Measurements from ENCODE around the gene TRAPPC8. TPM values are rescaled to one million over a fixed set of nuclear protein-coding genes. Genes with fewer than 3 reads are reported as not detected.

Gene TRAPPC8
- polyA plus RNA-seq, 1 donor from 2014 or later, result 57.8 TPM

- H3K4me2 ChIP-seq (ENCODE audit: low read length), result no peak overlapping the region
- no peak overlapping the region for H3K27ac ChIP-seq (ENCODE audit: low read length)
Measured at GRCh38 chr18:31983976-31984375, 41.0 kb upstream of the TRAPPC8 start.

GRCh38 chr18:31983020-31983419 lies 40.1 kb upstream of the TRAPPC8 start:
- Histone ChIP-seq H3K27me3 (ENCODE audit: insufficient read depth, low read depth, low read length) (no peaks in the 10 kb centered on the region), H3K36me3 (ENCODE audit: insufficient read depth, low read length) (no peaks in the 10 kb centered on the region), H3K27ac (ENCODE audit: low read length) (no peak overlapping the region), H3K9ac (ENCODE audit: low read length) (no peak overlapping the region), H4K20me1 (ENCODE audit: insufficient read depth) (no peaks in the 10 kb centered on the region), H3F3A (ENCODE audit: insufficient read depth, low read length, poor library complexity, severe bottlenecking) (no peaks in the 10 kb centered on the region), H3K4me2 (ENCODE audit: low read length) (no peak overlapping the region), H3K9me3 (ENCODE audit: low read length) (no peaks in the 10 kb centered on the region), H3K4me3 (ENCODE audit: low read length) (no peak overlapping the region), H3K79me2 (replicated peaks; ENCODE audit: insufficient read depth, low read length) (no peaks in the 10 kb centered on the region), H2AFZ (ENCODE audit: low read depth, low read length) (no peak overlapping the region), H3K9me2 (ENCODE audit: insufficient read depth, low read length) (no peaks in the 10 kb centered on the region)
- TF ChIP-seq REST (IDR thresholded peaks at IDR 0.05; ENCODE audit: borderline replicate concordance), result no peak
- no peak for TF ChIP-seq TAF1 (IDR thresholded peaks at IDR 0.05; ENCODE audit: low read depth)
- no peak for TF ChIP-seq RAD21 (conservative IDR thresholded peaks at IDR 0.05)
- no peak for TF ChIP-seq SMC3 (conservative IDR thresholded peaks at IDR 0.05; ENCODE audit: poor library complexity)
- no peak for TF ChIP-seq MXI1 (conservative IDR thresholded peaks at IDR 0.05; ENCODE audit: poor library complexity, severe bottlenecking)

More at GRCh38 chr18:31983976-31984375, 41.0 kb upstream of the TRAPPC8 start:
- H3K4me3 ChIP-seq (ENCODE audit: low read length), result no peak overlapping the region
- H3K9me3 ChIP-seq (ENCODE audit: low read length), result no peaks in the 10 kb centered on the region
- H3K36me3 ChIP-seq (ENCODE audit: insufficient read depth, low read length), result no peaks in the 10 kb centered on the region
- no peaks in the 10 kb centered on the region for H3K79me2 ChIP-seq (replicated peaks; ENCODE audit: insufficient read depth, low read length)
- no peak overlapping the region for H3K9ac ChIP-seq (ENCODE audit: low read length)
- H3K27me3 ChIP-seq (ENCODE audit: insufficient read depth, low read depth, low read length), result no peaks in the 10 kb centered on the region
- no peak overlapping the region for H2AFZ ChIP-seq (ENCODE audit: low read depth, low read length)
- no peaks in the 10 kb centered on the region for H3F3A ChIP-seq (ENCODE audit: insufficient read depth, low read length, poor library complexity, severe bottlenecking)
- TF ChIP-seq CTCF (IDR thresholded peaks at IDR 0.05; ENCODE audit: poor library complexity, severe bottlenecking), result no peak
- TF ChIP-seq REST (IDR thresholded peaks at IDR 0.05; ENCODE audit: borderline replicate concordance), result no peak
- no peak for TF ChIP-seq EZH2 (IDR thresholded peaks at IDR 0.05; ENCODE audit: borderline replicate concordance, insufficient read depth, low read length, poor library complexity, severe bottlenecking)
- no peak for TF ChIP-seq MXI1 (conservative IDR thresholded peaks at IDR 0.05; ENCODE audit: poor library complexity, severe bottlenecking)
- no peak for TF ChIP-seq RAD21 (conservative IDR thresholded peaks at IDR 0.05)
- no peak for TF ChIP-seq TAF1 (IDR thresholded peaks at IDR 0.05; ENCODE audit: low read depth)
- no peak for TF ChIP-seq EP300 (conservative IDR thresholded peaks at IDR 0.05; ENCODE audit: poor library complexity, severe bottlenecking)
- TF ChIP-seq SMC3 (conservative IDR thresholded peaks at IDR 0.05; ENCODE audit: poor library complexity), result no peak
- TF ChIP-seq POLR2AphosphoS5 (IDR thresholded peaks at IDR 0.05), result no peak
- no peaks in the 10 kb centered on the region for H4K20me1 ChIP-seq (ENCODE audit: insufficient read depth)
- H3K9me2 ChIP-seq (ENCODE audit: insufficient read depth, low read length), result no peaks in the 10 kb centered on the region

All from neural cell (in vitro differentiated cells).